Endothelial cell of umbilical vein (primary cell): Measurements from ENCODE around the gene GDF11. TPM values are rescaled to one million over a fixed set of nuclear protein-coding genes. Genes with fewer than 3 reads are reported as not detected.

Experiments used
- polyA plus RNA-seq, 4 experiments: library from polyadenylated mRNA; depleted of rRNA in 3 of 4; stranded (reverse) in 3 of 4; unstranded in 1 of 4; fragments of >200 nt; gene quantifications; 2 replicates each; pipeline versions ENCODE4 v1.2.1 to v1.2.3, GENCODE V29; 2011 to 2012; ENCODE audit warnings: missing spikeins in 1 of 4
- small RNA-seq: library from RNA; depleted of rRNA; stranded (forward); fragments of <200 nt; gene quantifications from one replicate; pipeline ENCODE3, GENCODE V24; 2012; ENCODE audit warnings: low replicate concordance, low read depth; ENCODE audit not compliant: insufficient read depth, insufficient read length
- total RNA-seq: library from RNA; stranded (reverse); gene quantifications from 2 replicates; pipeline ENCODE4 v1.2.3, GENCODE V29; 2021

The GDF11 gene
- total and polyA plus RNA-seq, 2 donors (not counting 3 experiments of a cell fraction or from before 2014, with no cell fraction given) = 10.0 to 18.7 TPM

Small RNA genes lying within 50 kb of the gene (small RNA-seq; reads per million reads assigned to genes)
- gene AC009779.1 = not detected
- not detected for gene RF00017

Other genes with a start within 250 kb of the GDF11 start
- not detected in 2 replicates for gene OR6C4, start 193.5 kb upstream of the GDF11 start, total RNA-seq
- not detected in 2 replicates for gene OR6C4, start 193.5 kb upstream of the GDF11 start, polyA plus RNA-seq
- gene OR2AP1, start 170.7 kb upstream of the GDF11 start, total RNA-seq = not detected in 2 replicates
- not detected in 2 replicates for gene OR2AP1, start 170.7 kb upstream of the GDF11 start, polyA plus RNA-seq
- not detected in 2 replicates for gene OR10P1, start 106.2 kb upstream of the GDF11 start, total RNA-seq
- gene OR10P1, start 106.2 kb upstream of the GDF11 start, polyA plus RNA-seq = not detected in 2 replicates
- gene ITGA7, start 35.2 kb upstream of the GDF11 start, total RNA-seq = 0.84 and 1.0 TPM in 2 replicates
- 0.41 and 0.67 TPM in 2 replicates for gene ITGA7, start 35.2 kb upstream of the GDF11 start, polyA plus RNA-seq
- gene BLOC1S1, start 27.1 kb upstream of the GDF11 start, total RNA-seq = 84.1 and 85.6 TPM in 2 replicates
- gene BLOC1S1, start 27.1 kb upstream of the GDF11 start, polyA plus RNA-seq = 192 and 197 TPM in 2 replicates
- gene RDH5, start 22.7 kb upstream of the GDF11 start, total RNA-seq = 2.7 and 6.1 TPM in 2 replicates
- 3.5 and 3.7 TPM in 2 replicates for gene RDH5, start 22.7 kb upstream of the GDF11 start, polyA plus RNA-seq
- 1,054 and 1,063 TPM in 2 replicates for gene CD63, start 14.1 kb upstream of the GDF11 start, total RNA-seq
- 1,429 and 1,536 TPM in 2 replicates for gene CD63, start 14.1 kb upstream of the GDF11 start, polyA plus RNA-seq
- 88.1 and 101 TPM in 2 replicates for gene SARNP, start 74.6 kb downstream of the GDF11 start, total RNA-seq
- gene SARNP, start 74.6 kb downstream of the GDF11 start, polyA plus RNA-seq = 101 and 108 TPM in 2 replicates
- gene ORMDL2, start 74.9 kb downstream of the GDF11 start, total RNA-seq = 55.0 and 57.8 TPM in 2 replicates
- gene ORMDL2, start 74.9 kb downstream of the GDF11 start, polyA plus RNA-seq = 70.4 and 111 TPM in 2 replicates
- 29.7 and 33.3 TPM in 2 replicates for gene DNAJC14, start 86.5 kb downstream of the GDF11 start, total RNA-seq
- gene DNAJC14, start 86.5 kb downstream of the GDF11 start, polyA plus RNA-seq = 15.7 and 16.0 TPM in 2 replicates
- gene MMP19, start 99.8 kb downstream of the GDF11 start, total RNA-seq = 0.31 and 0.78 TPM in 2 replicates
- gene MMP19, start 99.8 kb downstream of the GDF11 start, polyA plus RNA-seq = 1.6 and 2.0 TPM in 2 replicates
- gene PYM1, start 184.8 kb downstream of the GDF11 start, total RNA-seq = 23.5 and 24.9 TPM in 2 replicates
- gene PYM1, start 184.8 kb downstream of the GDF11 start, polyA plus RNA-seq = 16.8 and 18.7 TPM in 2 replicates
- 49.8 and 64.3 TPM in 2 replicates for gene DGKA, start 188.0 kb downstream of the GDF11 start, total RNA-seq
- 48.6 and 53.2 TPM in 2 replicates for gene DGKA, start 188.0 kb downstream of the GDF11 start, polyA plus RNA-seq
- gene PMEL, start 222.9 kb downstream of the GDF11 start, total RNA-seq = 0.42 and 0.51 TPM in 2 replicates
- gene PMEL, start 222.9 kb downstream of the GDF11 start, polyA plus RNA-seq = 0.99 and 2.0 TPM in 2 replicates
- gene CDK2, start 223.7 kb downstream of the GDF11 start, total RNA-seq = 63.6 and 69.8 TPM in 2 replicates
- 46.7 and 52.2 TPM in 2 replicates for gene CDK2, start 223.7 kb downstream of the GDF11 start, polyA plus RNA-seq
- 97.4 and 103 TPM in 2 replicates for gene RAB5B, start 231.0 kb downstream of the GDF11 start, total RNA-seq
- 98.8 and 105 TPM in 2 replicates for gene RAB5B, start 231.0 kb downstream of the GDF11 start, polyA plus RNA-seq